Measurements from ENCODE around the gene WRAP73. TPM values are rescaled to one million over a fixed set of nuclear protein-coding genes. Genes with fewer than 3 reads are reported as not detected.

The WRAP73 gene
- total and polyA plus RNA-seq, 9 donors: 5.3 to 18.0 (median 15.8) TPM

DNA sequence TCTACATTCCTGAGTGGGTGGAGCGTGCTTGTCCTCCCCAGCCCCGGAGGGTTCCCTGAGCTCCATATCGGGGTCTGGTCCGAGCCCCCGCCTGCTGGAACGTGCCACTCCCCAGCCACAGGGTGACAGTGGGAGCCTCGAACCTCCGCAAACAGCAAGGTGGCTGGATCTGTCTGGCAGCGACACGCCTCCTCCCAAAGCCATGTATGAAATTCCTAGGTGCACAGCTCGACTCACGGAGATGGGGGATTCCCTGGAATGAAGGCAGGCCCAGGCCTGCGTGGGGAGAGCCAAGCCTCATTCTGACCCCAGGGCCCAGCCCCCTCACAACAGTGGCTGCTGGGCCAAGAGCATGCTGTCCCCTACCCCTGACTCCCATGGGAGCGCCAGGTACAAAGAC is 35.3 kb upstream of the WRAP73 start:
- no peak for DNase-seq
- intact Hi-C loops (cut with DNase I): no loop called here
- Histone ChIP-seq H3K9me3 (no peaks in the 10 kb centered on the region), H3K4me1 (ENCODE audit: insufficient read depth) (peaks cover 1% of the 10 kb centered on the region), H3K36me3 (no peaks in the 10 kb centered on the region), H3K27ac (no peak overlapping the region), H3K27me3 (no peaks in the 10 kb centered on the region), H3K4me3 (no peak overlapping the region)
- no peak for TF ChIP-seq POLR2A (IDR thresholded peaks at IDR 0.05)
- WGBS, 3 donors: 81 to 85% (median 82%) methylated on average over 13 to 14 of the region's 14 CpGs

DNA sequence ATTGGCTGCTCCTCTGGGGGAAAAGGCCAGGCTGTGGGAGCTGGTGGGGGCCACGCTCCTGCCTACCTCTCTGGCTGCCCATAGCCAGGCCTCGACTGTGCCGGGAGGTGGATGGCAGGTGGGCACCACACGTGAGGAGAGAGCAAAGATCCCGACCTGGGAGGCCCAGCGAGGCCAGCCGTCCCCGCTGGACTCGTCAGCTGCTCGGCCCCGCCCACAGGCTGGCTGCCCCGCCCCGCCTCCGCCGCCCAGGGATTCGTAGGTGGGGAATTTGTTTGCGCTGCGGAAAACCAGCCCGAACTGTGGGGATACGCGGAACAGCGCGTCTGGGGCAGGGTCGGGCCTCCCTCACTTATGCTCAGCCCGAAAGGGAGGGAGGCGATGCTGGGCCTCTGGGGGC is 34.1 kb upstream of the WRAP73 start:
- H3K27ac ChIP-seq: no peak overlapping the region
- DNase-seq: peak in 1 of 5 donors; percentile 43
- intact Hi-C loops (cut with DNase I): no loop called here
- 5 to 12% (median 6%) methylated on average over 24 to 26 of the region's 26 CpGs for WGBS, 3 donors
- H3K36me3 ChIP-seq: no peaks in the 10 kb centered on the region
- TF ChIP-seq, protein P1, sequence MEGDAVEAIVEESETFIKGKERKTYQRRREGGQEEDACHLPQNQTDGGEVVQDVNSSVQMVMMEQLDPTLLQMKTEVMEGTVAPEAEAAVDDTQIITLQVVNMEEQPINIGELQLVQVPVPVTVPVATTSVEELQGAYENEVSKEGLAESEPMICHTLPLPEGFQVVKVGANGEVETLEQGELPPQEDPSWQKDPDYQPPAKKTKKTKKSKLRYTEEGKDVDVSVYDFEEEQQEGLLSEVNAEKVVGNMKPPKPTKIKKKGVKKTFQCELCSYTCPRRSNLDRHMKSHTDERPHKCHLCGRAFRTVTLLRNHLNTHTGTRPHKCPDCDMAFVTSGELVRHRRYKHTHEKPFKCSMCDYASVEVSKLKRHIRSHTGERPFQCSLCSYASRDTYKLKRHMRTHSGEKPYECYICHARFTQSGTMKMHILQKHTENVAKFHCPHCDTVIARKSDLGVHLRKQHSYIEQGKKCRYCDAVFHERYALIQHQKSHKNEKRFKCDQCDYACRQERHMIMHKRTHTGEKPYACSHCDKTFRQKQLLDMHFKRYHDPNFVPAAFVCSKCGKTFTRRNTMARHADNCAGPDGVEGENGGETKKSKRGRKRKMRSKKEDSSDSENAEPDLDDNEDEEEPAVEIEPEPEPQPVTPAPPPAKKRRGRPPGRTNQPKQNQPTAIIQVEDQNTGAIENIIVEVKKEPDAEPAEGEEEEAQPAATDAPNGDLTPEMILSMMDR (IDR thresholded peaks at IDR 0.05): no peak
- no peak for TF ChIP-seq EP300 (IDR thresholded peaks at IDR 0.05)
- TF ChIP-seq POLR2A (IDR thresholded peaks at IDR 0.05): no peak
- no peaks in the 10 kb centered on the region for H3K27me3 ChIP-seq
- H3K9me3 ChIP-seq: no peaks in the 10 kb centered on the region
- H3K4me1 ChIP-seq (ENCODE audit: insufficient read depth): peaks cover 1% of the 10 kb centered on the region
- H3K4me3 ChIP-seq: no peak overlapping the region

DNA sequence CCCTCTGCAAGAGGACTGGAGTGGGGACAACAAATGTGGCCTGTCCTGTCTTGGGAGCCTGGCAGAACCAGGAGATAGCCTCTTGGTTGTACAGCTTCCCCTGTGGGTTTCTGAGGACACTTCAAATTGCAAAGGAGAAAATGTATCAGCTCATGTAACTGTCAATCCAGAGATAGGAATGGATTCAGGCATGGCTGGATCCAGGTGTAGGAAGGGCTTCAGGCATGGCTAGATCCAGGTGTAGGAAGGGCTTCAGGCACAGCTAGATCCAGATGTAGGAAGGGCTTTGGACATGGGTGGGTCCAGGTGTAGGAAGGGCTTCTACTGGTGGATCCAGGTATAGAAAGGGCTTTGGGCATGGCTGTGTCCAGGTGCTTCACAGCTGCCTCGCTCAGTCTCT is 33.3 kb upstream of the WRAP73 start:
- Histone ChIP-seq H3K36me3 (no peaks in the 10 kb centered on the region), H3K4me1 (ENCODE audit: insufficient read depth) (peaks cover 1% of the 10 kb centered on the region), H3K4me3 (no peak overlapping the region), H3K9me3 (no peaks in the 10 kb centered on the region), H3K27ac (no peak overlapping the region), H3K27me3 (no peaks in the 10 kb centered on the region)
- WGBS, 3 donors: 87 to 100% (median 91%) methylated on average over 1 of the region's 1 CpG
- intact Hi-C loops (cut with DNase I): no loop called here
- DNase-seq: no peak
- no peak for TF ChIP-seq POLR2A (IDR thresholded peaks at IDR 0.05)

DNA sequence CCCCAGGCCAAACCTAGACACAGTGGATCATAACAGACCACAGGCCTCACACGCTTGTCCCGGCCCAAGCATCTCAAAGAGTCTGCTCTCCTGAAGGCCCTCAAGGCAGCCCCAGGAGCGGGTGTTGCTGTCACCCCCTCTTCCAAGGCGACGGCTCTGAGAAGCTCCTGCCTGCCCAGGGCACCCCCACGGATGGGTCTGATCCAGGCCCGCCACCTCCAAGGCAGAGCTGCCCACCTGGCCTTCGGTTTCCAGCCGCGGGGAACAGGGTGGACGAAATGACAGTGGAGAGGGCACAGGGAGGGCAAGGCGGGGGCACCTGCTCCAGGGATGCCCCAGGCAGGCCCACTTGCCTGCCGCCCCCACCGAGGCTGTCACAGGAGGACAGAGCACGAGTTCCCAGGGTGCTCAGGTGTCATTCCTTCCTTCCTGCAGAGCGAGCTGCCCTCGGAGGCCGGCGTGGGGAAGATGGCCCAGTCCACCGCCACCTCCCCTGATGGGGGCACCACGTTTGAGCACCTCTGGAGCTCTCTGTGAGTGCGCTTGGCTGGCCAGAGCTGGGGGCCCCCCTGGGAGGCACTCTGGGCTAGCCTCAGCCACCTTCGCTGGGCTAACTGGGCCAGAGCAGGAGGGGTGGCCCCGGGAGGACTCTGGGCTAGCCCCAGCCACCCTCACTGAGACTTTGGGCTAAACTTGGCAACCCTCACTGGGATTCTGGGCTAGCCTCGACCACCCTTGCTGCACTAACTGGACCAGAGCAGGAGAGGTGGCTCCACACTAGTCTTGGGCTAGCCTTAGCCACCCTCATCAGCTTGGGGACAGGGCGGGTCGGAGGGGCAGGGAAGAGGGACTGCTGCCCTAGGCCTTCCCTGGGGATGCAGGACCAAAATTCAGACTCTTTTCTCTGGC is 32.2 kb upstream of the WRAP73 start:
- DNase-seq: no peak
- intact Hi-C loops (cut with DNase I): no loop called here
- Histone ChIP-seq H3K9me3 (no peaks in the 10 kb centered on the region), H3K27ac (no peak overlapping the region), H3K36me3 (no peaks in the 10 kb centered on the region), H3K27me3 (no peaks in the 10 kb centered on the region), H3K4me3 (no peak overlapping the region), H3K4me1 (ENCODE audit: insufficient read depth) (peaks cover 1% of the 10 kb centered on the region)
- WGBS, 3 donors: 89 to 92% (median 90%) methylated on average over 24 to 27 of the region's 27 CpGs
- TF ChIP-seq EP300 (IDR thresholded peaks at IDR 0.05) (no peak), POLR2A (IDR thresholded peaks at IDR 0.05) (no peak)
- TF ChIP-seq, protein P1 (IDR thresholded peaks at IDR 0.05): no peak

DNA sequence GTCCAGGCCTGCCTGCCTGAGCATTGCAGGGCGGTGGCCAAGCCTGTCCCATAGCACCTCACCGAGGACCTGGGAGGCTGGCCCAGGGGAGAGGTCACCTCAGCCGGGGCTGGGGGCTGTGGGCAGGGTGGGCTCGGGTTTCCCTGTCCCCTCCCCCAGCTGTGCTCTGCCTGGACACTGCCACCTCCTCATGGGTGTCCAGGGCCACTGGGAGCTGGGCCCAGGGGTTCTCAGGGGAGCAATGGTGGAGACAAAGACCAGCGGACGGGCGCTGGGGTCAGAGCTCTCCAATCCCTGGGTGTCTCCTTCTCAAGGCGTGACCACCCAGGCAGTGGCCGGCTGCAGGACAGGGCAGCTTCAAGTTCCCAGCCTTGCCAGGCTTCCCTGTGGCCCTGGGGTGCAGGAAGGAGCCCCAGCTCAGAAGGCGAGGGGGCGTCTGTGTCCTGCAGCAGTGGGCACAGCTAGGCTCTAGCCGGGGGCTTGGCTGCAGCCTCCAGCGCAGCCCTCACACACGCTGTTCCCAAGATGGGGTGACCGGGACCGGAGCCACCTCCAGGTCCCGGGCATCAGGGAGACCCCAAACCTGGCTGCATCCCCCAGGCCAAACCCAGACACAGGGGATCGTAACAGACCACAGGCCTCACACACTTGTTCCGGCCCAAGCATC is 31.5 kb upstream of the WRAP73 start:
- H3K27me3 ChIP-seq: no peaks in the 10 kb centered on the region
- WGBS, 3 donors: 87 to 91% (median 90%) methylated on average over 16 to 19 of the region's 19 CpGs

More for the DNA sequence above, 31.5 kb upstream of the WRAP73 start:
- TF ChIP-seq POLR2A (IDR thresholded peaks at IDR 0.05) (no peak), EP300 (IDR thresholded peaks at IDR 0.05) (no peak)
- TF ChIP-seq, protein P1 (IDR thresholded peaks at IDR 0.05): no peak
- no peak for DNase-seq
- intact Hi-C loops (cut with DNase I): no loop called here
- Histone ChIP-seq H3K9me3 (no peaks in the 10 kb centered on the region), H3K4me1 (ENCODE audit: insufficient read depth) (peaks cover 1% of the 10 kb centered on the region), H3K36me3 (no peaks in the 10 kb centered on the region), H3K27ac (no peak overlapping the region), H3K4me3 (no peak overlapping the region)
